Esophagus muscularis mucosa (tissue), 4 donors: Measurements from ENCODE around the gene CDPF1. TPM values are rescaled to one million over a fixed set of nuclear protein-coding genes. Genes with fewer than 3 reads are reported as not detected.
"Not testable (repeated sequence)": the region's sequence is repeated elsewhere in the genome, so short reads cannot be mapped to it uniquely, and the experiment has no call there.

Experiments used
- DNase-seq: peaks from one replicate; pipeline ENCODE4 v3.0.0-alpha.2; 2017; ENCODE audit errors: extremely low spot score
- H3K27ac ChIP-seq, 4 donors: fragments of 200-600 bp; sonication (generic); replicated peaks in 1 of 4; 1 replicate in 3 of 4; 2 replicates in 1 of 4; pipeline ENCODE4 v1.5.1; 2016 to 2019; ENCODE audit warnings: mild to moderate bottlenecking in 1 of 4
- H3K27me3 ChIP-seq, 4 donors: fragments of 200-600 bp; sonication (generic); one replicate each; pipeline versions ENCODE4 v1.5.1 to v1.6.0; 2016 to 2019
- H3K36me3 ChIP-seq, 4 donors: fragments of 200-600 bp; sonication (generic); one replicate each; pipeline ENCODE4 v1.5.1; 2016 to 2019
- H3K4me1 ChIP-seq, 4 donors: fragments of 200-600 bp; sonication (generic); one replicate each; pipeline ENCODE4 v1.5.1; 2016 to 2019
- H3K4me3 ChIP-seq, 4 donors: fragments of 200-600 bp; sonication (generic); 1 replicate in 2 of 4; 2 replicates in 2 of 4; pipeline ENCODE4 v1.5.1; 2016 to 2019; ENCODE audit warnings: mild to moderate bottlenecking in 4 of 4, moderate library complexity in 1 of 4
- H3K9me3 ChIP-seq, 4 donors: fragments of 200-600 bp; sonication (generic); 1 replicate in 3 of 4; 2 replicates in 1 of 4; pipeline ENCODE4 v1.5.1; 2016 to 2019
- EP300 ChIP-seq: sonication (generic); formaldehyde crosslinking; IDR thresholded peaks from one replicate; pipeline ENCODE4 v1.6.1; 2017; ENCODE audit warnings: antibody characterized with exemption
- POLR2A ChIP-seq: fragments of 450-650 bp; IDR thresholded peaks from one replicate; pipeline ENCODE4 v1.6.1; 2017; ENCODE audit warnings: antibody characterized with exemption, moderate library complexity, mild to moderate bottlenecking, low read depth
- POLR2AphosphoS5 ChIP-seq, 2 donors: sonication (generic); formaldehyde crosslinking; IDR thresholded peaks; one replicate each; pipeline ENCODE4 v1.6.1; 2017; ENCODE audit warnings: antibody characterized with exemption in 2 of 2
- WGBS: methylation state at CpG from one replicate; pipeline ENCODE4 v1.1.5; 2018; 5-methylcytosine and 5-hydroxymethylcytosine counted together
- intact Hi-C: fragments of 100-400 bp; cut with DNase I; formaldehyde crosslinking; loops from one replicate; pipeline ENCODE4 v1.15.1; 2023
- total RNA-seq, 4 donors: library from RNA; depleted of rRNA; stranded (reverse); fragments of >200 nt; gene quantifications; one replicate each; pipeline versions ENCODE4 v1.1.0 to v1.2.1, GENCODE V29; 2016
- TF ChIP-seq, protein P1 (sequence below), 3 experiments: fragments of 200-600 bp in 2 of 3; fragments of 450-650 bp in 1 of 3; sonication (generic) in 2 of 3; IDR thresholded peaks; one replicate each; pipeline ENCODE4 v1.5.1; 2017 to 2019; ENCODE audit warnings: antibody characterized with exemption in 3 of 3, mild to moderate bottlenecking in 2 of 3, moderate library complexity in 1 of 3

The CDPF1 gene
- total RNA-seq, 4 donors from 2014 or later: 8.3 to 19.4 (median 14.8) TPM

DNA sequence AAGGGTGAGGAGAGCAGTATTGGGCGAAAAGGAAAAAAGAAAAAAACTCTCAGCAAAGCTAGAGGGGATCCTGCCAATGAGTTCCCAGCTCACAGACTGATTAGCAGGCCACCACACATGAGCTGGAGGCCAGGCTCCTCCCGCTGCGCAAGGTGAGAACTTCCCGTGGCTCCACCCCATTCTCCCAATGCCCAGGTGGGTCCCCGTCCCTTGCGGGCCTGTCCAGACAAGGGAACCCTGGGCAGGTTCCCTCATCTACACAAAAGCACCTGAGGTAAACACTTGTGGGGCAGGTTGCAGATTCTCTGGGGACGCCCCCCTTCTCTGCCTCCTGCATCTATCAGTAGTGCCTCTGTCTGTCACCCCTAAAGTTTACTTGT lies 46.5 kb downstream of the CDPF1 start:
- no peak overlapping the region for H3K27ac ChIP-seq
- DNase-seq: no peak
- H3K27me3 ChIP-seq: no peaks in the 10 kb centered on the region
- peaks cover 0 to 7% (median 4%) of the 10 kb centered on the region in 4 donors for H3K9me3 ChIP-seq
- H3K36me3 ChIP-seq: peaks cover 8 to 54% (median 43%) of the 10 kb centered on the region in 4 donors
- peaks cover 0 to 9% (median 0%) of the 10 kb centered on the region in 4 donors for H3K4me1 ChIP-seq
- intact Hi-C loops: no loop called here
- no peak overlapping the region for H3K4me3 ChIP-seq
- TF ChIP-seq EP300 (no peak), POLR2A (no peak), POLR2AphosphoS5 (IDR thresholded peaks at IDR 0.05) (no peak)
- TF ChIP-seq, protein P1, sequence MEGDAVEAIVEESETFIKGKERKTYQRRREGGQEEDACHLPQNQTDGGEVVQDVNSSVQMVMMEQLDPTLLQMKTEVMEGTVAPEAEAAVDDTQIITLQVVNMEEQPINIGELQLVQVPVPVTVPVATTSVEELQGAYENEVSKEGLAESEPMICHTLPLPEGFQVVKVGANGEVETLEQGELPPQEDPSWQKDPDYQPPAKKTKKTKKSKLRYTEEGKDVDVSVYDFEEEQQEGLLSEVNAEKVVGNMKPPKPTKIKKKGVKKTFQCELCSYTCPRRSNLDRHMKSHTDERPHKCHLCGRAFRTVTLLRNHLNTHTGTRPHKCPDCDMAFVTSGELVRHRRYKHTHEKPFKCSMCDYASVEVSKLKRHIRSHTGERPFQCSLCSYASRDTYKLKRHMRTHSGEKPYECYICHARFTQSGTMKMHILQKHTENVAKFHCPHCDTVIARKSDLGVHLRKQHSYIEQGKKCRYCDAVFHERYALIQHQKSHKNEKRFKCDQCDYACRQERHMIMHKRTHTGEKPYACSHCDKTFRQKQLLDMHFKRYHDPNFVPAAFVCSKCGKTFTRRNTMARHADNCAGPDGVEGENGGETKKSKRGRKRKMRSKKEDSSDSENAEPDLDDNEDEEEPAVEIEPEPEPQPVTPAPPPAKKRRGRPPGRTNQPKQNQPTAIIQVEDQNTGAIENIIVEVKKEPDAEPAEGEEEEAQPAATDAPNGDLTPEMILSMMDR (IDR thresholded peaks at IDR 0.05): no peak
- WGBS: 96% methylated on average over 2 of the region's 7 CpGs

GRCh38 chr22:46202897-46203600 lies 47.0 kb downstream of the CDPF1 start:
- DNase-seq: no peak
- H3K36me3 ChIP-seq: peaks cover 8 to 53% (median 43%) of the 10 kb centered on the region in 4 donors
- WGBS: 94% methylated on average over 12 of the region's 12 CpGs
- peaks cover 0 to 9% (median 0%) of the 10 kb centered on the region in 4 donors for H3K4me1 ChIP-seq
- no peaks in the 10 kb centered on the region for H3K27me3 ChIP-seq
- TF ChIP-seq POLR2A: no peak
- no peak for TF ChIP-seq POLR2AphosphoS5 (IDR thresholded peaks at IDR 0.05)
- TF ChIP-seq, protein P1 (IDR thresholded peaks at IDR 0.05): no peak
- TF ChIP-seq EP300: no peak
- H3K4me3 ChIP-seq: no peak overlapping the region
- intact Hi-C loops: no loop called here
- H3K9me3 ChIP-seq: peaks cover 0 to 5% (median 1%) of the 10 kb centered on the region in 4 donors
- no peak overlapping the region for H3K27ac ChIP-seq

- Histone ChIP-seq H3K4me3 (no peak overlapping the region), H3K36me3 (peaks cover 8 to 56% (median 41%) of the 10 kb centered on the region in 4 donors), H3K9me3 (peaks cover 0 to 5% (median 0%) of the 10 kb centered on the region in 4 donors), H3K27me3 (no peaks in the 10 kb centered on the region), H3K27ac (no peak overlapping the region), H3K4me1 (peaks cover 0 to 9% (median under 1%) of the 10 kb centered on the region in 4 donors)
- no peak for TF ChIP-seq POLR2A
- no peak for TF ChIP-seq POLR2AphosphoS5 (IDR thresholded peaks at IDR 0.05)
- TF ChIP-seq EP300: no peak
- TF ChIP-seq, protein P1 (IDR thresholded peaks at IDR 0.05): no peak
- WGBS: 71% methylated on average over 17 of the region's 17 CpGs
- DNase-seq: no peak
- intact Hi-C loops: no loop called here
These were observed 48.9 kb downstream of the CDPF1 start for GRCh38 chr22:46201059-46201757.

DNA sequence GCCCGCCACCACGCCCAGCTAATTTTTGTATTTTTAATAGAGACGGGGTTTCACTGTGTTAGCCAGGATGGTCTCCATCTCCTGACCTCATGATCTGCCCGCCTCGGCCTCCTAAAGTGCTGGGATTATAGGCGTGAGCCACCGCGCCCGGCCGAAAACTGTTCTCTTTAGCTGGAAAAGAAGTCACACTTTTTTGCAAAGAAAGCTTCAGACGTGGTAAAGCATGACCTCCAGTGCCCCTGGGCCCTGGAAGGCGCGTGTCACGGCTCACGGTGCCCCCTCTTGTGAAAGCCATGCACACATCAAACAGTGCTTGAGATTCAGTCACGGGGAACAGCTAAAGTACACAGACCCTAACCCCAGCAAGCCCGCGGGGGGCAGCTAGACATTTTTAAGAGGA lies 51.3 kb downstream of the CDPF1 start:
- H3K4me3 ChIP-seq, H3K27ac ChIP-seq, H3K4me1 ChIP-seq, DNase-seq, H3K9me3 ChIP-seq, H3K27me3 ChIP-seq, intact Hi-C loops: not testable (repeated sequence)
- H3K36me3 ChIP-seq: peaks cover 6 to 43% (median 33%) of the 10 kb centered on the region in 4 donors
- 95% methylated on average over 18 of the region's 18 CpGs for WGBS

DNA sequence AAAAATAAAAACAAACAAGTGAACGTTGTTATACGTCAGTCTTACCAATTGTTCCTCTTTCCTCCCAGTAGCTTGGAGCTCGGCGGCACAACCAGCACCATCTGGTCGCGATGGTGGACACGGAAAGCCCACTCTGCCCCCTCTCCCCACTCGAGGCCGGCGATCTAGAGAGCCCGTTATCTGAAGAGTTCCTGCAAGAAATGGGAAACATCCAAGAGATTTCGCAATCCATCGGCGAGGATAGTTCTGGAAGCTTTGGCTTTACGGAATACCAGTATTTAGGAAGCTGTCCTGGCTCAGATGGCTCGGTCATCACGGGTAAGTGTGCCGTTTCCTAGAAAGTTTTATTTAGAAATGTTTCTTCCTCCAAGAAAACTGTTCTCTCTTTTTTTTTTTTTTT lies 51.8 kb downstream of the CDPF1 start:
- Histone ChIP-seq H3K36me3 (peaks cover under 1 to 38% (median 28%) of the 10 kb centered on the region in 4 donors), H3K9me3 (no peaks in the 10 kb centered on the region), H3K4me3 (no peak overlapping the region), H3K27me3 (no peaks in the 10 kb centered on the region), H3K27ac (no peak overlapping the region), H3K4me1 (peaks cover 0 to 9% (median 3%) of the 10 kb centered on the region in 4 donors)
- TF ChIP-seq EP300: no peak
- TF ChIP-seq POLR2A: no peak
- TF ChIP-seq, protein P1 (IDR thresholded peaks at IDR 0.05): no peak
- no peak for TF ChIP-seq POLR2AphosphoS5 (IDR thresholded peaks at IDR 0.05)
- DNase-seq: no peak
- 92% methylated on average over 18 of the region's 18 CpGs for WGBS
- intact Hi-C loops: no loop called here
